Breast epithelium (tissue), 4 donors: ENCODE results near the gene E4F1. TPM values are rescaled to one million over a fixed set of nuclear protein-coding genes. Genes with fewer than 3 reads are reported as not detected.

Experiments used
- DNase-seq, 2 donors: peaks; one replicate each; pipeline ENCODE4 v3.0.0-alpha.2; 2019; ENCODE audit warnings: low spot score in 2 of 2
- H3K27ac ChIP-seq, 2 donors: fragments of 200-600 bp; sonication (generic) in 1 of 2; one replicate each; pipeline ENCODE4 v1.5.1; 2016 to 2019; ENCODE audit warnings: mild to moderate bottlenecking in 1 of 2
- H3K27me3 ChIP-seq, 2 donors: fragments of 200-600 bp; sonication (generic) in 1 of 2; one replicate each; pipeline versions ENCODE4 v1.5.1 to v1.6.0; 2017 to 2019; ENCODE audit warnings: control low read depth in 1 of 2, mild to moderate bottlenecking in 1 of 2
- H3K36me3 ChIP-seq: fragments of 200-600 bp; one replicate; pipeline ENCODE4 v1.5.1; 2019
- H3K4me1 ChIP-seq, 2 donors: fragments of 200-600 bp; sonication (generic); one replicate each; pipeline ENCODE4 v1.5.1; 2016 to 2019; ENCODE audit warnings: control low read depth in 1 of 2
- H3K4me3 ChIP-seq, 3 donors: fragments of 200-600 bp; sonication (generic); 1 replicate in 2 of 3; 2 replicates in 1 of 3; pipeline ENCODE4 v1.5.1; 2016 to 2019; ENCODE audit warnings: mild to moderate bottlenecking in 3 of 3, moderate library complexity in 2 of 3
- H3K9me3 ChIP-seq, 2 donors: fragments of 200-600 bp; sonication (generic) in 1 of 2; one replicate each; pipeline ENCODE4 v1.5.1; 2016 to 2019; ENCODE audit warnings: control low read depth in 1 of 2
- POLR2A ChIP-seq: fragments of 450-650 bp; IDR thresholded peaks from one replicate; pipeline ENCODE4 v1.6.1; 2016; ENCODE audit warnings: antibody characterized with exemption, mild to moderate bottlenecking, moderate library complexity
- POLR2AphosphoS5 ChIP-seq, 3 donors: sonication (generic); formaldehyde crosslinking; IDR thresholded peaks; one replicate each; pipeline ENCODE4 v1.6.1; 2017; ENCODE audit warnings: antibody characterized with exemption in 3 of 3
- intact Hi-C: fragments of 100-400 bp; cut with DNase I; formaldehyde crosslinking; loops from one replicate; pipeline ENCODE4 v1.15.1; 2023; ENCODE audit warnings: low total_unique reads
- total RNA-seq, 3 donors: library from RNA; depleted of rRNA; stranded (reverse); fragments of >200 nt; gene quantifications; one replicate each; pipeline ENCODE4 v1.1.0, GENCODE V29; 2016
- TF ChIP-seq, protein P1 (sequence below), 3 donors: fragments of 450-650 bp; IDR thresholded peaks; one replicate each; pipeline ENCODE4 v1.5.1; 2016 to 2017; ENCODE audit warnings: antibody characterized with exemption in 3 of 3, mild to moderate bottlenecking in 3 of 3, moderate library complexity in 3 of 3

The E4F1 gene
- total RNA-seq, 3 donors from 2014 or later: 19.0 to 40.2 (median 34.7) TPM

DNA sequence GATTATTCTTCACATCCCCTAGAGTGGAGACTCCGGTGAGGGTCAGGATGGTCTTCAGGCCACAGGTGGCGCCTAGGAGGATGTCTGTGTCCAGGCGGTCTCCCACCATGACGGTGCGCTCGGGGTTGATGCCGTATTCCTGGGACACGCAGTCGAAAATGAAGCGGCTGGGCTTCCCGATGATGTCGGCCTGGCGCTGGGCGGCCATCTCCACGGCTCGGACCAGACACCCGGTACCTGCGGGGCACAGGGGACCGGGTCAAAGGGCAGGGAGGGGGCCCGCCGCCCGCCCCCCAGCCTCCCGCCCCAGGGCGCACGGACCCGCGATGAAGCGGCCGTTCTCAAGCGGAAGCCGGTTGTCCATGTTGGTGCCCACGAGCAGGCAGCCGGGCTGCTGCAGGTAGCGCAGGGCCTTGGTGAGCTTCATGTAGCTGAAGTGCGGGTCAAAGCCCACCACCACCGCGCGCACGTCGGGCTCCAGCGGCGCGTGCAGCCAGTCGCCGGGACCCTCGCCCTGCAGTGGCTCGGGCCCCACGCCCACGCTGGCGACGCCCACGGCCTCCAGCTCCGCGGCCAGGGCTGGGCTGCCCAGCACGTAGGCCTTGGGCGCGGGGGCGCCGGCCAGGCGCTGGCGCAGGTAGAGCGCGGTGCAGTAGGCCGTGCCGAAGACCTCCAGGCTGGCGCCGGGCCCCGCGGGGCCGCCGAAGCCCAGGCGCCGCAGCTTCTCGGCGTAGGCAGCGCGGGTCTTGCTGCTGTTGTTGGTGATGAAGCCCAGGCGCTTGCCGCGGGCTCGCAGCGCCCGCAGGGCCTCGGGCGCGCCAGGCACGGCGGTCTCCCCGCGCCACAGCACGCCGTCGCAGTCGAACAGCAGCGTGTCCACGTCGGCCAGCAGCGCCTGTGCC is 9.3 kb upstream of the E4F1 start:
- no peak for TF ChIP-seq POLR2A
- TF ChIP-seq, protein P1, sequence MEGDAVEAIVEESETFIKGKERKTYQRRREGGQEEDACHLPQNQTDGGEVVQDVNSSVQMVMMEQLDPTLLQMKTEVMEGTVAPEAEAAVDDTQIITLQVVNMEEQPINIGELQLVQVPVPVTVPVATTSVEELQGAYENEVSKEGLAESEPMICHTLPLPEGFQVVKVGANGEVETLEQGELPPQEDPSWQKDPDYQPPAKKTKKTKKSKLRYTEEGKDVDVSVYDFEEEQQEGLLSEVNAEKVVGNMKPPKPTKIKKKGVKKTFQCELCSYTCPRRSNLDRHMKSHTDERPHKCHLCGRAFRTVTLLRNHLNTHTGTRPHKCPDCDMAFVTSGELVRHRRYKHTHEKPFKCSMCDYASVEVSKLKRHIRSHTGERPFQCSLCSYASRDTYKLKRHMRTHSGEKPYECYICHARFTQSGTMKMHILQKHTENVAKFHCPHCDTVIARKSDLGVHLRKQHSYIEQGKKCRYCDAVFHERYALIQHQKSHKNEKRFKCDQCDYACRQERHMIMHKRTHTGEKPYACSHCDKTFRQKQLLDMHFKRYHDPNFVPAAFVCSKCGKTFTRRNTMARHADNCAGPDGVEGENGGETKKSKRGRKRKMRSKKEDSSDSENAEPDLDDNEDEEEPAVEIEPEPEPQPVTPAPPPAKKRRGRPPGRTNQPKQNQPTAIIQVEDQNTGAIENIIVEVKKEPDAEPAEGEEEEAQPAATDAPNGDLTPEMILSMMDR (IDR thresholded peaks at IDR 0.05): no peak
- no peak for TF ChIP-seq POLR2AphosphoS5 (IDR thresholded peaks at IDR 0.05)
- no peak for DNase-seq
- H3K4me3 ChIP-seq: peak overlapping the region; percentile 76 to 86 (median 86)
- no peaks in the 10 kb centered on the region for H3K36me3 ChIP-seq
- intact Hi-C loops: no loop called here
- no peaks in the 10 kb centered on the region for H3K27me3 ChIP-seq
- peaks cover 10 to 26% of the 10 kb centered on the region in 2 donors for H3K4me1 ChIP-seq
- peak overlapping the region; percentile 52 to 76 for H3K27ac ChIP-seq
- H3K9me3 ChIP-seq: no peaks in the 10 kb centered on the region

DNA sequence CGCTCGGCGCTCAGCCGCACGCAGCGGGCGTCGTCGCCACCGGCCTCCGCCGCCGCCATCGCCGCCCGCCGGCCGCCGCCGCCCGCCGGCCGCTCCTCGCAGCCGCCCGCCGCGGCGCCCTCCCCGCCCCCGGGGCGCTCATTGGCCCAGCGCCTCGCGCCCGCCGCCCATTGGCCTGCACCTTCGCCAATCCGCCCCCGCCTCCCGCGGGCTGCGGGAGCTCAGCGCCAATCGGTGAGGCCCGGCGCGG is 8.7 kb upstream of the E4F1 start, which contains the start of gene PGP:
PGP (minus strand) TSS at position 122 of the 250 bp plus-strand sequence; CDS start at position 59, 63 bp downstream.
- DNase-seq: no peak
- Histone ChIP-seq H3K9me3 (no peaks in the 10 kb centered on the region), H3K4me1 (peaks cover 10 to 26% of the 10 kb centered on the region in 2 donors), H3K27me3 (no peaks in the 10 kb centered on the region), H3K27ac (peak within 1 kb of the TSS; percentile 91 to 95), H3K4me3 (peak within 1 kb of the TSS; percentile 76 to 86 (median 86)), H3K36me3 (no peaks in the 10 kb centered on the region)
- intact Hi-C loops: no loop called here
- TF ChIP-seq POLR2AphosphoS5 (IDR thresholded peaks at IDR 0.05) (no peak), POLR2A (no peak)
- TF ChIP-seq, protein P1 (IDR thresholded peaks at IDR 0.05): peak in 1 of 3 donors; percentile 61

DNA sequence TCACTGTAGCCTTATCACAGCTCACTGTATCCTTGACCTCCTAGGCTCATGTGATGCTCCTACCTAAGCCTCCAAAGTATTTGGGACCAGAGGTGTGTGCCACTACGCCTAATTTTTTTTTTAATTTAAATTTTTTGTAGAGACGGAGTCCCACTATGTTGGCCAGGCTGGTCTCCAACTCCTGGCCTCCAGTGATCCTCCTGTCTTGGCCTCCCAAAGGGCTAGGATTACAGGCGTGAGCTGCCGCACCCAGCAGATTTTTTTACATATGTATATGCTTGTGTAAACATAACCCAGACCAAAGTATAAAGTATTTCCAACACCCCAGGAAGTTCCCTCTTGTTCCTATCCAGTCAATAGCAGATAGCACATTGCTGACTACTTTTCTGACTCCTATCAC is 7.1 kb upstream of the E4F1 start:
- no peak for DNase-seq
- H3K27me3 ChIP-seq: no peaks in the 10 kb centered on the region
- no peaks in the 10 kb centered on the region for H3K36me3 ChIP-seq
- intact Hi-C loops: no loop called here
- H3K4me1 ChIP-seq: peaks cover 10 to 26% of the 10 kb centered on the region in 2 donors
- TF ChIP-seq POLR2A (no peak), POLR2AphosphoS5 (IDR thresholded peaks at IDR 0.05) (no peak)
- TF ChIP-seq, protein P1 (IDR thresholded peaks at IDR 0.05): no peak
- no peaks in the 10 kb centered on the region for H3K9me3 ChIP-seq
- H3K4me3 ChIP-seq: no peak overlapping the region
- H3K27ac ChIP-seq: no peak overlapping the region

DNA sequence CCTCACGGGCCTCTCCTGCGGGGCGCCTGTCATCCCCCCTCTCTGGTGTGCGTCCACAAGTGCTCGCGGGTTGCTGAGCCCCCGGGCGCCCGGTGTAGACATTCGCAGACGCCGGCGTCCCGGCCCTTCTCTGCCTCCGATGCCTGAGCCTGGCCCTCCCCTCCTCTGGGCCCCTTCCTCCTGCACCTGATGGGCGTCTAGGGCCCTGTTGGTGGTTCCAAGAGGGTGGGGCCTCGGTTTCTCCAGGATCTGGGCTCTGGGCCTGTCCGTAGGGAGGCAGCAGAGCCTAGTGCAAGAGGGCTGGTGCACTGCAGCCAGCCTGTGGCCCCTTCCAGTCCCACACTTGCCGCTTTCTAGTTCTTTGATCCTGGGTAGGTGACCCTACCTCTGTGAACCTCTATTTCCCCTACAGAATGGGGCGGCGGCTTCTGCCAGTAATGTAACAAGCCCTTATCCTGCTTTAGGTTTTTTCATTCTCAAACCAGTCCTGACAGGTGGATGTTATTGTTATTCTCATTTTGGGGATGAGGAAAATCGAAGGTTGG is 623 bp downstream of the E4F1 start:
- H3K27me3 ChIP-seq: no peaks in the 10 kb centered on the region
- intact Hi-C loops: no loop called here
- TF ChIP-seq POLR2A: no peak
- TF ChIP-seq, protein P1 (IDR thresholded peaks at IDR 0.05): no peak
- no peak for TF ChIP-seq POLR2AphosphoS5 (IDR thresholded peaks at IDR 0.05)
- H3K36me3 ChIP-seq: no peaks in the 10 kb centered on the region
- peaks cover 4 to 12% of the 10 kb centered on the region in 2 donors for H3K4me1 ChIP-seq
- peak in 1 of 2 donors; percentile 35 for DNase-seq
- H3K27ac ChIP-seq: peak overlapping the region; percentile 86 to 87
- no peaks in the 10 kb centered on the region for H3K9me3 ChIP-seq
- H3K4me3 ChIP-seq: peak overlapping the region; percentile 80 to 96 (median 86)

DNA sequence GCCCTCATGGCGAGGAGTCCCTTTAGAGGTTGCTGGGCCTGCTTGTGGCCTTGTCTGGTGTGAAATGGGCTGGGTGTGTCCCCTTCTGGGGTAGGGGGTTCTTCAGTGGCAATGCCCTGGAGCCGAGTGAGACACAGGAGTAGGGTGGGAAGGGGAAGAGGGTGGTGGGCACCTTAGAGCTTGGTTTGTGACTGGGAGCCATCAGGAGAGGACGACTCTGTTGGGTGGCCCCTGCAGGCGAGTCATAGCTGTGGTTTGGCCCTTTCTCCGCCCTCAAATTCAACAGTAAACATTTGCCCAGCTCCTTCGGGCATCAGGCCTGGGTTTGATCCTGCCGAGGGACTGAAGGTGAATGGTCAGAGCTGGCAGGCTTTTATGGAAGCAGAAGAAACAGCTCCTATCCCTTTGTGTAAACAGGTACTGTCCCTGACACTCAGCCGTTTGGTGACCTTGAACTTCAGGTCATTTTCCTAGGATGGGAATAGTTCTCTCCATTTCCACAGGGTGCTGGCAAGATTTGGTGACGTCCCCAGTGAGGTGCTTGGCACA is 2.9 kb downstream of the E4F1 start:
- DNase-seq: peak in 1 of 2 donors; percentile 71
- TF ChIP-seq, protein P1 (IDR thresholded peaks at IDR 0.05): no peak
- TF ChIP-seq POLR2A (no peak), POLR2AphosphoS5 (IDR thresholded peaks at IDR 0.05) (no peak)

More for the DNA sequence above, 2.9 kb downstream of the E4F1 start:
- no peak overlapping the region for H3K4me3 ChIP-seq
- intact Hi-C loops: no loop called here
- H3K9me3 ChIP-seq: no peaks in the 10 kb centered on the region
- peaks cover 4% of the 10 kb centered on the region for H3K36me3 ChIP-seq
- peaks cover 4 to 12% of the 10 kb centered on the region in 2 donors for H3K4me1 ChIP-seq
- no peaks in the 10 kb centered on the region for H3K27me3 ChIP-seq
- peak overlapping the region in 1 of 2 donors; percentile 35 for H3K27ac ChIP-seq
